Endothelial cell of umbilical vein (primary cell): ENCODE results near the gene STEAP1. TPM values are rescaled to one million over a fixed set of nuclear protein-coding genes. Genes with fewer than 3 reads are reported as not detected.

Experiments
- BruUV-seq: library from RNA; stranded (reverse); fragments of 400-500 nt; replicated peaks from 2 replicates; lab custom pipeline; 2021; lab: Mats Ljungman, UMichigan
- CTCF ChIA-PET: fragments of 300-600, 350-600 bp; sonication (Branson Sonifier 250); formaldehyde crosslinking; loops from one replicate; lab custom pipeline; 2021; ENCODE audit warnings: antibody characterized with exemption, inconsistent platforms; lab: Charles Lee
- POLR2A ChIA-PET: fragments of 300-600, 350-600 bp; sonication (Branson Sonifier 250); formaldehyde crosslinking; loops from one replicate; lab custom pipeline; 2021; ENCODE audit warnings: antibody characterized with exemption, inconsistent platforms; lab: Charles Lee
- DNase-seq: peaks from one replicate; pipeline ENCODE4 v3.0.0-alpha.2; 2011; ENCODE audit warnings: low read depth, low spot score
- FAIRE-seq: peaks from 2 replicates; lab custom pipeline; 2011; peaks lifted over from hg19 to GRCh38; lab: Jason Lieb, UNC
- H2AFZ ChIP-seq: 2 replicates; pipeline ENCODE4 v1.6.0; 2012; ENCODE audit warnings: low read depth, low read length, control low read depth, inconsistent platforms
- H3K27ac ChIP-seq: 2 replicates; pipeline ENCODE4 v1.5.1; 2011; ENCODE audit warnings: low read depth, mild to moderate bottlenecking, control low read depth, low read length, moderate library complexity; ENCODE audit not compliant: insufficient read depth
- H3K27me3 ChIP-seq, 2 experiments: 2 replicates each; pipeline versions ENCODE4 v1.6.0 to v1.6.1; 2011; ENCODE audit warnings: low read length in 2 of 2, mixed read lengths in 1 of 2; ENCODE audit not compliant: control insufficient read depth in 2 of 2, insufficient read depth in 2 of 2
- H3K36me3 ChIP-seq, 2 experiments: 2 replicates in 1 of 2; 3 replicates in 1 of 2; pipeline ENCODE4 v1.5.1; 2011; ENCODE audit warnings: low read length in 2 of 2, mild to moderate bottlenecking in 1 of 2, moderate library complexity in 1 of 2; ENCODE audit not compliant: control insufficient read depth in 2 of 2, insufficient read depth in 2 of 2; ENCODE audit errors: extremely low read depth in 1 of 2
- H3K4me1 ChIP-seq: 3 replicates; pipeline ENCODE4 v1.5.1; 2011; ENCODE audit warnings: mild to moderate bottlenecking, low read length; ENCODE audit not compliant: control insufficient read depth, insufficient read depth; ENCODE audit errors: extremely low read depth
- H3K4me2 ChIP-seq: 2 replicates; pipeline ENCODE4 v1.6.1; 2011; ENCODE audit warnings: low read length, control low read depth, mixed read lengths; ENCODE audit not compliant: insufficient read depth
- H3K4me3 ChIP-seq, 3 experiments: fragments of 200-600 bp in 1 of 3; sonication (generic), shearing (Covaris generic) in 1 of 3; replicated peaks in 1 of 3; 2 replicates each; pipeline ENCODE4 v1.5.1; 2011 to 2016; ENCODE audit warnings: control low read depth in 3 of 3, low read length in 3 of 3, mild to moderate bottlenecking in 2 of 3, inconsistent platforms in 1 of 3, low read depth in 1 of 3, moderate library complexity in 1 of 3; ENCODE audit not compliant: insufficient read depth in 1 of 3
- H3K79me2 ChIP-seq: 2 replicates; pipeline ENCODE4 v1.6.0; 2012; ENCODE audit warnings: low read length, inconsistent platforms; ENCODE audit not compliant: control insufficient read depth, insufficient read depth
- H3K9ac ChIP-seq: replicated peaks from 2 replicates; pipeline ENCODE3; 2011; ENCODE audit warnings: low read length, control low read depth; ENCODE audit not compliant: insufficient read depth; ENCODE audit errors: extremely low read depth
- H3K9me1 ChIP-seq: replicated peaks from 3 replicates; pipeline ENCODE4 v1.6.0; 2011; ENCODE audit warnings: mild to moderate bottlenecking, low read length; ENCODE audit not compliant: control insufficient read depth, insufficient read depth; ENCODE audit errors: extremely low read depth
- H3K9me3 ChIP-seq: replicated peaks from 2 replicates; pipeline ENCODE4 v1.5.1; 2012; ENCODE audit warnings: low read length, inconsistent platforms; ENCODE audit not compliant: control insufficient read depth, insufficient read depth
- H4K20me1 ChIP-seq: replicated peaks from 2 replicates; pipeline ENCODE3; 2011; ENCODE audit warnings: mild to moderate bottlenecking, low read length; ENCODE audit not compliant: control insufficient read depth, insufficient read depth; ENCODE audit errors: extremely low read depth
- CTCF ChIP-seq, 2 donors: IDR thresholded peaks; 1 replicate in 1 of 2; 2 replicates in 1 of 2; pipeline ENCODE4 v1.5.1; 2011; ENCODE audit warnings: low read length in 2 of 2, mild to moderate bottlenecking in 2 of 2, moderate library complexity in 2 of 2, control low read depth in 1 of 2, inconsistent platforms in 1 of 2, low read depth in 1 of 2; ENCODE audit not compliant: insufficient read depth in 1 of 2; ENCODE audit errors: extremely low read depth in 1 of 2
- EZH2 ChIP-seq: IDR thresholded peaks from 2 replicates; pipeline ENCODE4 v1.6.1; 2012; ENCODE audit warnings: borderline replicate concordance, low read depth, mild to moderate bottlenecking, moderate library complexity, low read length, inconsistent platforms; ENCODE audit not compliant: severe bottlenecking
- FOS ChIP-seq: IDR thresholded peaks from 2 replicates; pipeline ENCODE4 v1.6.1; 2011; ENCODE audit warnings: mild to moderate bottlenecking, low read length, moderate library complexity, borderline replicate concordance; ENCODE audit not compliant: insufficient read depth
- GATA2 ChIP-seq: IDR thresholded peaks from 2 replicates; pipeline ENCODE4 v1.7.0; 2011; ENCODE audit warnings: low read depth, mild to moderate bottlenecking, moderate library complexity, mixed read lengths, low read length; ENCODE audit not compliant: insufficient read length, insufficient read depth
- JUN ChIP-seq: IDR thresholded peaks from 2 replicates; pipeline ENCODE4 v1.6.1; 2011; ENCODE audit warnings: borderline replicate concordance, low read depth; ENCODE audit not compliant: insufficient read length, insufficient read depth
- MAX ChIP-seq: IDR thresholded peaks from 2 replicates; pipeline ENCODE4 v1.6.1; 2011; ENCODE audit not compliant: insufficient read depth, insufficient read length
- MYC ChIP-seq: IDR thresholded peaks from one replicate; pipeline ENCODE4 v1.6.1; 2011; ENCODE audit warnings: mild to moderate bottlenecking, low read depth, low read length
- POLR2A ChIP-seq: IDR thresholded peaks from 2 replicates; pipeline ENCODE4 v1.6.1; 2012; ENCODE audit warnings: low read depth, mild to moderate bottlenecking, control low read depth, low read length
- POLR2AphosphoS5 ChIP-seq: IDR thresholded peaks from 2 replicates; pipeline ENCODE4 v1.6.1; 2012; ENCODE audit warnings: low read depth, mild to moderate bottlenecking, control low read depth, low read length, moderate library complexity; ENCODE audit not compliant: insufficient read depth
- dilution Hi-C: fragments of 300-500 bp; cut with MboI; formaldehyde crosslinking; loops from one replicate; pipeline ENCODE4 v1.15.0; 2019; ENCODE audit warnings: low sequenced_read_pairs; ENCODE audit not compliant: extremely low pct_ligation_motif_present
- intact Hi-C: fragments of 100-400 bp; cut with micrococcal nuclease; formaldehyde crosslinking; loops from one replicate; pipeline ENCODE4 v1.10.0; 2022
- polyA plus RNA-seq, 4 experiments: library from polyadenylated mRNA; depleted of rRNA in 3 of 4; stranded (reverse) in 3 of 4; unstranded in 1 of 4; fragments of >200 nt; gene quantifications; 2 replicates each; pipeline versions ENCODE4 v1.2.1 to v1.2.3, GENCODE V29; 2011 to 2012; ENCODE audit warnings: missing spikeins in 1 of 4
- total RNA-seq: library from RNA; stranded (reverse); gene quantifications from 2 replicates; pipeline ENCODE4 v1.2.3, GENCODE V29; 2021

The STEAP1 gene
- total and polyA plus RNA-seq, 2 donors (not counting 3 experiments of a cell fraction or from before 2014, with no cell fraction given), result 35.0 to 42.7 TPM

GRCh38 chr7:90210475-90210874 is 56.2 kb downstream of the STEAP1 start:
- Histone ChIP-seq H3K9me1 (no peaks in the 10 kb centered on the region), H2AFZ (no peak overlapping the region), H4K20me1 (no peaks in the 10 kb centered on the region), H3K4me3 (no peak overlapping the region), H3K36me3 (no peaks in the 10 kb centered on the region), H3K9me3 (no peaks in the 10 kb centered on the region), H3K27me3 (no peaks in the 10 kb centered on the region), H3K4me2 (peak overlapping the region; percentile 89), H3K4me1 (peaks cover 12% of the 10 kb centered on the region), H3K27ac (peak overlapping the region; percentile 75), H3K9ac (peak overlapping the region; percentile 79), H3K79me2 (no peaks in the 10 kb centered on the region)
- DNase-seq (no peak), FAIRE-seq (no peak)
- intact Hi-C loops, result loop anchor here (2.0 kb wide), 2 partner anchors 52 to 88 kb away; no protein-coding TSS in a partner anchor
- CTCF ChIA-PET, result interaction anchor here (1.0 to 5.0 kb wide), 5 partner anchors 17 to 217 kb away, joined by 3 to 70 read pairs (median 12); partner anchors contain the start of gene STEAP1
- TF ChIP-seq MYC, result no peak
- TF ChIP-seq POLR2AphosphoS5, result no peak
- TF ChIP-seq GATA2, result no peak
- TF ChIP-seq POLR2A, result no peak
- TF ChIP-seq CTCF (IDR thresholded peaks at IDR 0.05; ENCODE audit: extremely low read depth in 1 of 2, insufficient read depth in 1 of 2, low read depth in 1 of 2, low read length in 2 of 2), result no peak
- no peak for TF ChIP-seq MAX
- TF ChIP-seq JUN, result no peak
- no peak for TF ChIP-seq EZH2
- TF ChIP-seq FOS, result no peak
- BruUV-seq, result no TSS peak
- POLR2A ChIA-PET, result interaction anchor here (1.6 kb wide), 1 partner anchor 56 kb away, joined by 6 read pairs; the partner anchor contains the start of gene STEAP1
- dilution Hi-C loops, result no loop called here
